Transverse colon (tissue), 3 donors: ENCODE results near the gene P2RX6.

Experiments used
- CTCF ChIP-seq, 5 experiments: fragments of 200-600 bp in 3 of 5; fragments of 450-650 bp in 2 of 5; sonication (generic) in 3 of 5; IDR thresholded peaks; 1 replicate in 2 of 5; 2 replicates in 3 of 5; pipeline ENCODE4 v1.5.1; 2016 to 2017; ENCODE audit warnings: antibody characterized with exemption in 5 of 5, inconsistent platforms in 3 of 5, mild to moderate bottlenecking in 2 of 5, moderate library complexity in 1 of 5
- EP300 ChIP-seq: sonication (generic); formaldehyde crosslinking; IDR thresholded peaks from one replicate; pipeline ENCODE4 v1.6.1; 2017; ENCODE audit warnings: antibody characterized with exemption, low read depth

GRCh38 chr22:20974336-20974955 lies 40.5 kb upstream of the P2RX6 start:
- TF ChIP-seq EP300 (no peak), CTCF (IDR thresholded peaks at IDR 0.05) (no peak)
